Heart right ventricle (tissue), 16 donors: ENCODE results near the gene MTFR1L. TPM values are rescaled to one million over a fixed set of nuclear protein-coding genes. Genes with fewer than 3 reads are reported as not detected.

Experiments
- ATAC-seq, 8 donors: fragments of 200-7000 bp; cut with Tn5 transposase; one replicate each; pipeline ENCODE4 v1.9.1; 2020; ENCODE audit warnings: mild to moderate bottlenecking in 8 of 8, moderate library complexity in 8 of 8, moderate number of reproducible peaks in 1 of 8
- DNase-seq, 2 donors: peaks; one replicate each; pipeline ENCODE4 v3.0.0-alpha.2; 2020
- H3K27ac ChIP-seq, 10 donors: fragments of 200-600 bp; sonication (generic) in 2 of 10; one replicate each; pipeline versions ENCODE4 v1.5.0 to v1.8.0; 2020 to 2022; ENCODE audit warnings: mild to moderate bottlenecking in 3 of 10
- H3K27me3 ChIP-seq, 7 donors: fragments of 200-600 bp; one replicate each; pipeline ENCODE4 v1.8.0; 2021 to 2022; ENCODE audit warnings: mild to moderate bottlenecking in 2 of 7
- H3K36me3 ChIP-seq, 9 donors: fragments of 200-600 bp; sonication (generic) in 1 of 9; one replicate each; pipeline versions ENCODE4 v1.5.0 to v1.8.0; 2020 to 2022; ENCODE audit warnings: mild to moderate bottlenecking in 2 of 9
- H3K4me1 ChIP-seq, 9 donors: fragments of 200-600 bp; sonication (generic) in 1 of 9; one replicate each; pipeline versions ENCODE4 v1.5.0 to v1.8.0; 2020 to 2022; ENCODE audit warnings: mild to moderate bottlenecking in 4 of 9
- H3K4me3 ChIP-seq, 10 donors: fragments of 200-600 bp; sonication (generic) in 2 of 10; one replicate each; pipeline versions ENCODE4 v1.5.0 to v1.8.0; 2020 to 2022; ENCODE audit warnings: mild to moderate bottlenecking in 7 of 10, moderate library complexity in 2 of 10
- H3K9me3 ChIP-seq, 11 donors: fragments of 200-600 bp in 10 of 11; sonication (generic) in 2 of 11; one replicate each; pipeline versions ENCODE4 v1.5.0 to v1.8.0; 2013 to 2022; ENCODE audit warnings: mild to moderate bottlenecking in 2 of 11, control low read depth in 1 of 11, moderate library complexity in 1 of 11
- CTCF ChIP-seq, 9 donors: fragments of 200-600 bp; sonication (generic) in 2 of 9; IDR thresholded peaks; one replicate each; pipeline versions ENCODE4 v1.5.0 to v1.8.0; 2021 to 2022; ENCODE audit warnings: antibody characterized with exemption in 9 of 9, mild to moderate bottlenecking in 5 of 9, moderate library complexity in 1 of 9
- WGBS, 2 donors: extraction: QIAGEN DNeasy Blood & Tissue Kit; methylation state at CpG; one replicate each; pipeline ENCODE4 v1.1.7; 2013; ENCODE audit warnings: inconsistent platforms in 1 of 2; 5-methylcytosine and 5-hydroxymethylcytosine counted together
- intact Hi-C, 10 donors: fragments of 100-400 bp; cut with DNase I; formaldehyde crosslinking; loops; one replicate each; pipeline versions ENCODE4 v1.11.1 to v1.14.2; 2022
- polyA plus RNA-seq, 2 donors: library from polyadenylated mRNA; stranded (reverse); fragments of 200-250 nt; gene quantifications; one replicate each; pipeline ENCODE4 v1.2.3, GENCODE V29; 2013
- total RNA-seq, 10 donors: library from RNA; stranded (reverse); fragmentation: NEBNext Ultra II Directional in 3 of 10; extraction: Animal tissue kit (Norgen Biotek cat#: 25700) in 3 of 10; gene quantifications; one replicate each; pipeline versions ENCODE4 v1.2.1 to v1.2.4, GENCODE V29; 2021 to 2023
- donor health status: Arrhythmogenic right ventricular cardiomyopathy.
- donor health status: ischemic (EF 13 %, LVEDD 7.1; RV severe dilation, severe dysfunction).
- donor health status: healthy with polysubstance abuse.
- donor health status: DM: no; HTN: yes; CAD: no.
- donor health status: DM: no; HTN: no; CAD: no.
- donor health status: ischemic (EF 25% LVEDD 6.9; RV normal size, moderate dysfunction).
- donor health status: ischemic (EF 25% LVEDD 5.7; RV mildly dilated, moderate dysfunction).
- donor health status: healthy.
- donor health status: DM: yes; HTN: yes; CAD: no.
- donor health status: Ischemic cardiomyopathy.
- donor health status: ischemic (EF 35%, LVEDD 5.7; RV mildly dilated, moderate dysfunction).
- donor health status: nonischemic (EF 11% LVEDD 7.7; RV severe dilation, severe dysfunction).
- donor health status: DM: yes; HTN: yes; CAD: no.
- donor health status: PGD.
- donor health status: ischemic (EF 29% LVEDD 5.4; RV normal size, mild dysfunction).
- donor health status: nonischemic (EF 23%, LVEDD 6.1; RV moderate dilation, normal function).

MTFR1L gene
- total and polyA plus RNA-seq, 12 donors, result 91.1 to 264 (median 223) TPM

- Histone ChIP-seq H3K4me1 (peaks cover 8 to 53% (median 33%) of the 10 kb centered on the region in 9 donors), H3K9me3 (no peaks in the 10 kb centered on the region), H3K36me3 (peaks cover 0 to 32% (median 10%) of the 10 kb centered on the region in 9 donors), H3K4me3 (no peak overlapping the region), H3K27me3 (no peaks in the 10 kb centered on the region), H3K27ac (peak overlapping the region in 1 of 10 donors; percentile 60)
- no peak for DNase-seq
- 50 to 65% methylated on average over 16 of the region's 16 CpGs for WGBS, 2 donors
- intact Hi-C loops, result no loop called here
- peak in 2 of 8 donors; percentile 8 to 9 for ATAC-seq
- no peak for TF ChIP-seq CTCF (IDR thresholded peaks at IDR 0.05)
Observed at GRCh38 chr1:25774921-25775771, 44.6 kb upstream of the MTFR1L start.

- DNase-seq (no peak), ATAC-seq (no peak)
- 92 to 97% methylated on average over 8 of the region's 8 CpGs for WGBS, 2 donors
- Histone ChIP-seq H3K9me3 (no peaks in the 10 kb centered on the region), H3K4me1 (peaks cover 0 to 32% (median 6%) of the 10 kb centered on the region in 9 donors), H3K27me3 (no peaks in the 10 kb centered on the region), H3K36me3 (peaks cover 0 to 31% (median 7%) of the 10 kb centered on the region in 9 donors), H3K27ac (no peak overlapping the region), H3K4me3 (no peak overlapping the region)
- TF ChIP-seq CTCF (IDR thresholded peaks at IDR 0.05), result no peak
- intact Hi-C loops, result no loop called here
Observed at GRCh38 chr1:25779388-25779787, 40.4 kb upstream of the MTFR1L start.

- no peaks in the 10 kb centered on the region for H3K9me3 ChIP-seq
- H3K27me3 ChIP-seq, result no peaks in the 10 kb centered on the region
- no peak for TF ChIP-seq CTCF (IDR thresholded peaks at IDR 0.05)
- DNase-seq (no peak), ATAC-seq (no peak)
- 97 to 98% methylated on average over 4 of the region's 4 CpGs for WGBS, 2 donors
- H3K36me3 ChIP-seq, result peaks cover 0 to 31% (median 7%) of the 10 kb centered on the region in 9 donors
- H3K4me3 ChIP-seq, result no peak overlapping the region
- peaks cover 2 to 32% (median 8%) of the 10 kb centered on the region in 9 donors for H3K4me1 ChIP-seq
- no peak overlapping the region for H3K27ac ChIP-seq
- intact Hi-C loops, result loop anchor here in 1 of 10 donors (5.0 kb wide), 1 partner anchor 38 kb away; no protein-coding TSS in a partner anchor
Observed at GRCh38 chr1:25779894-25780293, 39.9 kb upstream of the MTFR1L start.

GRCh38 chr1:25780318-25781129 lies 39.2 kb upstream of the MTFR1L start:
- Histone ChIP-seq H3K27me3 (no peaks in the 10 kb centered on the region), H3K9me3 (no peaks in the 10 kb centered on the region), H3K4me1 (peaks cover 2 to 32% (median 10%) of the 10 kb centered on the region in 9 donors), H3K36me3 (peaks cover 0 to 31% (median 7%) of the 10 kb centered on the region in 9 donors), H3K27ac (no peak overlapping the region), H3K4me3 (no peak overlapping the region)
- ATAC-seq (no peak), DNase-seq (no peak)
- 88 to 89% methylated on average over 14 of the region's 14 CpGs for WGBS, 2 donors
- no peak for TF ChIP-seq CTCF (IDR thresholded peaks at IDR 0.05)
- intact Hi-C loops, result loop anchor here in 1 of 10 donors (5.0 kb wide), 1 partner anchor 38 kb away; no protein-coding TSS in a partner anchor
